Type B pancreatic cell (in vitro differentiated cells): Measurements from ENCODE around the gene PMPCA. TPM values are rescaled to one million over a fixed set of nuclear protein-coding genes. Genes with fewer than 3 reads are reported as not detected.
A peak's percentile ranks its signal among the peaks of the same experiment; 100 is the strongest.

ENCODE experiments used
- DNase-seq: peaks from one replicate; pipeline ENCODE4 v3.0.0; 2021; ENCODE audit warnings: mixed read lengths; ENCODE audit not compliant: unreplicated experiment; ENCODE audit errors: extremely low spot score
- H3K27ac Mint-ChIP-seq: 2 replicates; pipeline ENCODE4 v1.8.0; 2021; ENCODE audit warnings: mild to moderate bottlenecking, mixed read lengths
- H3K27me3 Mint-ChIP-seq: 2 replicates; pipeline ENCODE4 v1.8.0; 2021; ENCODE audit warnings: mixed read lengths
- H3K36me3 Mint-ChIP-seq: 2 replicates; pipeline ENCODE4 v1.8.0; 2021; ENCODE audit warnings: mixed read lengths
- H3K4me1 Mint-ChIP-seq: one replicate; pipeline ENCODE4 v1.8.0; 2021; ENCODE audit warnings: mixed read lengths; ENCODE audit not compliant: unreplicated experiment
- H3K4me3 Mint-ChIP-seq: 2 replicates; pipeline ENCODE4 v1.8.0; 2021; ENCODE audit warnings: mild to moderate bottlenecking, mixed read lengths
- H3K9me3 Mint-ChIP-seq: 2 replicates; pipeline ENCODE4 v1.8.0; 2021; ENCODE audit warnings: mixed read lengths
- total RNA-seq: library from RNA; stranded (reverse); gene quantifications from 2 replicates; pipeline ENCODE4 v1.2.1, GENCODE V29; 2021; ENCODE audit warnings: low replicate concordance
- TF ChIP-seq, protein P1 (sequence below): fragments of 200-600 bp; sonication (generic); conservative IDR thresholded peaks from 2 replicates; pipeline ENCODE4 v1.5.0; 2021; ENCODE audit warnings: antibody characterized with exemption, mild to moderate bottlenecking

Gene PMPCA
- total RNA-seq, 1 donor from 2014 or later: 68.1 TPM

DNA sequence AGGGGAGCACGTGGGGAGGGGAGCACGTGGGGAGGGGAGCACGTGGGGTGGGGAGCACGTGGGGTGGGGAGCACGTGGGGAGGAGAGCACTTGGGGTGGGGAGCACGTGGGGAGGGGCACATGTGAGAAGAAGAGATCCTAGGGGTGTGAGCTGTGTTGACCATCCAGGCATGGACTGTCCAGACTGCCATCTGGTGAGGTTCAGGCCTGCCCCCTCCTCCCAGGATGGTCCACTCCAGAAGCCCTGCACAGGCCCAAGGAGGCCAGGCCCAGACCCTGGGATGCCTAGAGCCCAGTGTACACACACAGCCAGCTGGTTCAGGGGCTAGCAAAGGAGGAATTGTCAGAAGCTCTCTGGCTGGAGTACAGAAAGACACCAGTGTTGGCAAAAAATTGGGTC, 12.8 kb upstream of the PMPCA start:
- Mint-ChIP-seq H3K27ac (no peak overlapping the region), H3K36me3 (no peaks in the 10 kb centered on the region), H3K9me3 (no peaks in the 10 kb centered on the region), H3K4me1 (peaks cover 7% of the 10 kb centered on the region), H3K27me3 (no peaks in the 10 kb centered on the region), H3K4me3 (no peak overlapping the region)
- TF ChIP-seq, protein P1, sequence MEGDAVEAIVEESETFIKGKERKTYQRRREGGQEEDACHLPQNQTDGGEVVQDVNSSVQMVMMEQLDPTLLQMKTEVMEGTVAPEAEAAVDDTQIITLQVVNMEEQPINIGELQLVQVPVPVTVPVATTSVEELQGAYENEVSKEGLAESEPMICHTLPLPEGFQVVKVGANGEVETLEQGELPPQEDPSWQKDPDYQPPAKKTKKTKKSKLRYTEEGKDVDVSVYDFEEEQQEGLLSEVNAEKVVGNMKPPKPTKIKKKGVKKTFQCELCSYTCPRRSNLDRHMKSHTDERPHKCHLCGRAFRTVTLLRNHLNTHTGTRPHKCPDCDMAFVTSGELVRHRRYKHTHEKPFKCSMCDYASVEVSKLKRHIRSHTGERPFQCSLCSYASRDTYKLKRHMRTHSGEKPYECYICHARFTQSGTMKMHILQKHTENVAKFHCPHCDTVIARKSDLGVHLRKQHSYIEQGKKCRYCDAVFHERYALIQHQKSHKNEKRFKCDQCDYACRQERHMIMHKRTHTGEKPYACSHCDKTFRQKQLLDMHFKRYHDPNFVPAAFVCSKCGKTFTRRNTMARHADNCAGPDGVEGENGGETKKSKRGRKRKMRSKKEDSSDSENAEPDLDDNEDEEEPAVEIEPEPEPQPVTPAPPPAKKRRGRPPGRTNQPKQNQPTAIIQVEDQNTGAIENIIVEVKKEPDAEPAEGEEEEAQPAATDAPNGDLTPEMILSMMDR: no peak
- no peak for DNase-seq

DNA sequence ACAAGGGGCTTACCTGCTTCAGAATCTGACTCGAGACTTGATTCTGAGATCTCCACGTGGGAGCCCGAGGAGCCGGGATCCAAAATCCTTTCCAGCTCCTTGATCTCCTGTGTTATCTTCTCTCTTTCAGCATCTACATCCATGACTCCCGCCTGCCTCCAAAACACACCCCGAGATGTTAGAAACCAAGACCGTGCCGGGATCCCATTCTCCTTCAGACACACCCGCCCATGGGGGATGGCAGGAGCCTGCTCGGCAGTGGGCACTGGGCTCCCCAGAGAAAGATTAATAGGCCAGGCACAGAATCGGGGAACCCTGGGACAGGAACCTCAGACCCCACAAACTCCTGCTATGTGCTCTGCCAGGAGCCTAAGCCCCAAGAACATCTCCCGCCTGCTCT, 12.2 kb upstream of the PMPCA start:
- no peak overlapping the region for H3K27ac Mint-ChIP-seq
- no peaks in the 10 kb centered on the region for H3K36me3 Mint-ChIP-seq
- TF ChIP-seq, protein P1: no peak
- no peak for DNase-seq
- H3K4me1 Mint-ChIP-seq: peaks cover 7% of the 10 kb centered on the region
- no peaks in the 10 kb centered on the region for H3K9me3 Mint-ChIP-seq
- peak overlapping the region; percentile 90 for H3K4me3 Mint-ChIP-seq
- no peaks in the 10 kb centered on the region for H3K27me3 Mint-ChIP-seq

DNA sequence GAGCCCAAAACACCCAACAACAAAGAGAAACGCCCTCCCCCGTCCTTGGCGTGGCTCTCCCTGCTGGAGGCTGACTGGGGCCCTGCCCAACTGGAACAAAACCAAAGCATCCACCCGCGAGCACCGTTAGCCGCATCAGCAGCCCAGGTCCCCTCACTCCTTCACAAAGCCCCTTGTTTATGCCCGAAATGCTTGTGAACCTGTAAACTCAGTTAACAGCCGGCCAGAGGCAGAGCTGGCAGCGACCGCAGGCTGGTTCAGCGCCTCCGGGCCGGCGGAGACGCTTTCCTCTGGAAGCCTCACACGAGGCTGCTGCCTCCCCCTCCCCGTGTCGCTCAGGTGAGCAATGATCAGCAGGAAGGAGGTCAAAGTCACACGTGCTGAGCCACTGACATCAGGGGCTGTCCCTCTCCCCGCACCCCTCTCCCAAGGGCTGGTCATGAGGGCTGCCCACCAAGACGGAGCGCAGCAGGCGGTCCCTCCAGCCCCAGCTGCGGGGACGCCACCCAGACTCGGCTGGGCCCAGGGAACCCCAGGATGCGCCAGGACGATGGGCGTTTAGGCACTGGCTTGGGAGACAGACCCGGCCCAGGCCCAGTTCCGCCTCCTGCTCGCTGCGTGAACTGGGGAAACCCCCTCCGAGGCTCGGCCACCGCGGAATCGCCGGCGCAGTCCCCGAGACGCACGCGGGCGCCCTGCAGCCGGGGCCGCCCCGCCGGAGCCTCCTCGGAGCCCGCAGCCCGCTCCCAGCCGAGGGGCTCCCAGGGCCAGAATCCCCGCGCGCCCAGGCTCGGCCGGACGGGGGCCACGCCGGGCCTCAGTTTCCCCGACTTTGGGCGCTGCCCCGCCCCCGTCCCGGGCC, 11.1 kb upstream of the PMPCA start:
- no peaks in the 10 kb centered on the region for H3K9me3 Mint-ChIP-seq
- no peaks in the 10 kb centered on the region for H3K27me3 Mint-ChIP-seq
- H3K27ac Mint-ChIP-seq: peak overlapping the region; percentile 82
- DNase-seq: no peak
- TF ChIP-seq, protein P1: no peak
- no peaks in the 10 kb centered on the region for H3K36me3 Mint-ChIP-seq
- H3K4me3 Mint-ChIP-seq: peak overlapping the region; percentile 90
- peaks cover 7% of the 10 kb centered on the region for H3K4me1 Mint-ChIP-seq

DNA sequence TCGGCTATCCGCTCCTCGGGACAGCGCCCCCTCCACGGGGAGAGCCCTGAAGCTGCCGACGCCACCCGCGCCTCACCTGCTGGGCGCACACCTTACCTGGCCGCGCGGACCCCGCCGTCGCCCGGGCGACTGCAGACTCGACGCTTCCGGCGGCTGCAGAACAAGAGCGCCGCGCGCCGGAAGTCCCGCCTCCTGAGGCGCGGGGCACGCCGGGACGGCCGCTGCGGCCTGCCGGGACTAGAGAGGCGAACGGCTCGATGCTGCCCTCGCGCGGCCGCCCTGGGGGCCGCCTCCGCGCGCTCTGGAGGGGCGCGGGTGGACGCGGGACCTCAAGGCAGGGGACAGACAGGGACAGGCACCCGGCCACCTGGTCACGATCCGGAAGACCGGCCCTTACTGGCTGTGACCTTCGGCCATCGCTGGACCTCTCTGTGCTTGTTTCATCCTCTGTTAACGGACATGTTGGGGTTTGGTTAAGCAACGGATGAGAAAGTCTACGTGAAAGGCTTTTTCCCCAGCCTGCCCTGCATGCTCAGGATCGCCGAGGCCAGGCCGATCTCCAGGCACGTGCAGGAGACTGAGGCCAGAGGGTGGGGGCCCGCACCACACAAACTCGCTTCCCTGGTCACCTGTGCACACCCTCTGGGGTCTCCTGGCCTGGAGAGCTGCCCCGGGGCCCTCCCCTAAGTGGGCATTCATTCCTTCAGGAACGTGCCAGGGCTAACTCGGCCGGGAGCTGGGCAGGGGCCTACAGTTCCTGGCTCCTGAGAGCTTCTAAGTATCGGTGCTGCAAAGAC, 10.2 kb upstream of the PMPCA start, which contains the start of gene SNAPC4:
TSS of gene SNAPC4 (minus strand) at position 133 of the 797 bp plus-strand sequence. CDS start 1,742 bp downstream, outside the sequence.
- no peaks in the 10 kb centered on the region for H3K9me3 Mint-ChIP-seq
- no peaks in the 10 kb centered on the region for H3K36me3 Mint-ChIP-seq
- H3K4me3 Mint-ChIP-seq: peak within 1 kb of the TSS; percentile 90
- H3K4me1 Mint-ChIP-seq: peaks cover 7% of the 10 kb centered on the region
- DNase-seq: peak; percentile 94
- TF ChIP-seq, protein P1: peak; percentile 98
- H3K27me3 Mint-ChIP-seq: no peaks in the 10 kb centered on the region
- peak within 1 kb of the TSS; percentile 82 for H3K27ac Mint-ChIP-seq

DNA sequence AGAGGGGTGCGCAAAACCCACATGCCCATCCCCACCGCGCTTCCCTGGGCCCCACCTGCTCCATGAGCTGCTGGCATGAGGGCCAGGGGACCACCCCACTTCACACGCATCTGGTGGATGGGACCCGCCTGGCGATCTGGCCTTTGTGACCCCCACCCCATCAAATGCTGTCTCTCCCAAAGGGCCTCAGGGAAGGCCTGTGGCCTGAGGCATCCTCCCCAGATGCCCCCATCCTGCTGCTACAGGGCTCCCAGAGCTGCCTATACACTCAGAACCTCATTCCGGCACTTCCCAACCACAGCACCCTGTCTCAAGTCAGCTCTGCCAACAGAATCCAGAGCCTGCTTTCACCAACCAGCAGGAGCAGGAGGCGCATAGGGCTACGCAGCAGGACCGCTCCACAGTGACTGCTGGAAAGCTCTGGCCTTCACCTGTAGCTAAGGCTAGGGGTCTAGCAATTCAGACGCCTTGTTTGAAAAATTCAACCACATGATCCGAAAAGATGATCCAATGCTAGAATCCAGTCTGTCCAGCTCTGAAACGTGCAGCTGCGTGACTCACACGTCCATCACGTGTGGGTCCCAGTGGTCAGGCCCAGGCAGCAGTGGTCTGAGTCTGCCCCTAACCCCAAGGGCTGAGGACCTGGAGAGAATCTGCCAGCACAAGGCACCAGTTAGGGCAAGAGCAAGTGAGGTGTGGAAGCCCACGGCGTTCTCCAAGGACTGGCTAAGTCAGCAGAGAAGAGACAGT, 9.1 kb upstream of the PMPCA start:
- no peaks in the 10 kb centered on the region for H3K27me3 Mint-ChIP-seq
- no peaks in the 10 kb centered on the region for H3K36me3 Mint-ChIP-seq
- TF ChIP-seq, protein P1: no peak
- H3K4me1 Mint-ChIP-seq: peaks cover 7% of the 10 kb centered on the region
- no peak for DNase-seq
- H3K9me3 Mint-ChIP-seq: no peaks in the 10 kb centered on the region
- peak overlapping the region; percentile 55 for H3K4me3 Mint-ChIP-seq
- H3K27ac Mint-ChIP-seq: peak overlapping the region; percentile 11
